Hippocampal formation (tissue), 2 donors: ENCODE data around the gene OR4S2.

Source experiments
- DNase-seq, 2 donors: peaks; one replicate each; lab custom pipeline; 2025; lab: John Stamatoyannopoulos, UW

Gene OR4S2

GRCh38 chr11:55648027-55648426 is at the start of gene OR4S2:
OR4S2 (plus strand) TSS chr11:55648327; CDS start chr11:55650904, 2,577 bp downstream.
- no peak for DNase-seq

GRCh38 chr11:55607545-55607944 is 40.6 kb upstream of the OR4S2 start, which contains the start of gene OR4C11:
OR4C11 (minus strand) TSS chr11:55607645; CDS start chr11:55604373, 3,272 bp downstream.
- DNase-seq = no peak

DNA sequence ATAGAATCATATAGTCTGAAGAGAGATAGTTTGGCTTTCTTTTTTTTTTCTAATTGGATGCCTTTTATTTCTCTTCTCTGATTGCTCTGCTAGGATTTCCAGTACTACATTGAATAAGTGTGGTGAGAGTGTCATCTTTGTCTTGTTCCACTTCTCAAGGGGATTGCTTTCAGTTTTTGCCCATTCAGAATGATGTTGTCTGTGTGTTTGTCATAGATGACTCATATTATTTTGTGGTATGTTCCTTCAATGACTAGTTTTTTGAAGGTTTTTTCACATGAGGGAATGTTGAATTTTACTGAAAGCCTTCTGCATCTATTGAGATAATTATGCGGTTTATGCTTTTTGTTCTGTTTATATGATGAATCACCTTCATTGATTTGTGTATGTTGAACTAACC is 23.6 kb upstream of the OR4S2 start:
- no peak for DNase-seq

GRCh38 chr11:55634813-55635212 is 13.3 kb upstream of the OR4S2 start, which contains the start of gene OR4P4:
OR4P4 (plus strand) TSS chr11:55635113.
- no peak for DNase-seq

DNA sequence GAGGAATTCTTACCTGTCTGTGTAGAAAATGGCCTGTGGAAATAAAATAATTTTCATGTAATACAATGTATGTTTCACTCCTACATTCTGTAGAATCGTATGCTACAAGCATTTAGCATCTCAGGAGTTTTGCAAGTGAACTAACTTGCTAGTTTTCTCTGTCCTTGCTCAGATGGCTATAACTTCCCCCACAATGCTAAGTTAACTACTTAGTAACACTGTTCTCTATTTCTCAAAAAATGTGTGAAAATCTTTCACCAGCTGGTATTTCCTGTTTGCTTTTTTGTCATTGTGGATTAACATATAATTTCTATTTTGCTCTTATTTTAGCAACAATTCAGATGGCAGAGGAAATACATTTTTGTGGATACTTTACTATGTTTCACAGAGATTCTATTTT is 4.4 kb downstream of the OR4S2 start:
- DNase-seq = no peak

- DNase-seq = no peak
These were observed 7.0 kb downstream of the OR4S2 start for GRCh38 chr11:55655096-55655495.

DNA sequence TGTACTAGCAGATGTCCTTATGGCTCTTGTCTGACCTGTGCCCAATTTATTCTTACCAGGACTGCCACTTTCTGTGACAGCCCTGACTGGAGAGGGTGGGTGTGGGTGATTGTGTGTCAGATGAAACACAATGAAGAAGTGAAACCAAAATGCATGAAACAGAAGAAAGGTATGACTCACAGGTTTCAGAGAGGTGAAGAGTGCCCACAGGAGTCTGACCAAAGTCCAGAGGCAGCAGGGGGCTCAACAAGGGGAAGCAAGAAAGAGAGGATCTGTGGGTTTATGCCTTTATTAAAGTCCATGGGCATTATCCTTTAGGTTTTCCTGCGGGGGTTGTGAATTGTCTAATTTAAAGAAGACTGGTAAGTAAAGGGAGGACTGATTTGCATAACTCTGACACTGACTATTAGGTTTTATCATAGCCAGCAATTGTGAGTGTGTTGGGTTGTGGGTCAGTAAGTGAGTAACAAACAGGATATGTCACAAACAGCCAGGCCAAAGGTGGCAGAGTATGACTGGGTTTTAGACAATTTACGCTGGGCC is 10.0 kb downstream of the OR4S2 start:
- DNase-seq = no peak

DNA sequence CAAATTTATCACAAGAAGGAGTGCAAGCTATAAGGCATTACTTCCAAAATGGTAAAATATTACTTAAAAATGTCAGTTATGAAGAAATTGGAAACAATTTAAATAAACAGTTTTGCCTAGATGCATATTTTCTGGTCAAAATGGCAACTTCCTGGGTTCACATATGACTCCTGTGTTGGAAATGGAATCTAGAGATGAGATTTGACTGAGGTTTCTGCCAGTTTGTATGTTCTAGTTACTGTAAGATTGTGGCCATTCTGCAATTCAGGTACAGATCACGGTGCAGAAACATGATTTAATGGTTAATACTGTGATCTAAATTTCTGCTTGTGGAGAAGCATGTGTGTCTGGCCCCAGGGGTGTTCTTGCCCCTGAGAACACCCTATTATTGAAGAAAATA is 10.5 kb downstream of the OR4S2 start:
- no peak for DNase-seq

GRCh38 chr11:55661901-55662300 is 13.8 kb downstream of the OR4S2 start, which contains the start of gene OR4C6:
OR4C6 (plus strand) TSS chr11:55662201; CDS start chr11:55665167, 2,966 bp downstream.
- DNase-seq = no peak

DNA sequence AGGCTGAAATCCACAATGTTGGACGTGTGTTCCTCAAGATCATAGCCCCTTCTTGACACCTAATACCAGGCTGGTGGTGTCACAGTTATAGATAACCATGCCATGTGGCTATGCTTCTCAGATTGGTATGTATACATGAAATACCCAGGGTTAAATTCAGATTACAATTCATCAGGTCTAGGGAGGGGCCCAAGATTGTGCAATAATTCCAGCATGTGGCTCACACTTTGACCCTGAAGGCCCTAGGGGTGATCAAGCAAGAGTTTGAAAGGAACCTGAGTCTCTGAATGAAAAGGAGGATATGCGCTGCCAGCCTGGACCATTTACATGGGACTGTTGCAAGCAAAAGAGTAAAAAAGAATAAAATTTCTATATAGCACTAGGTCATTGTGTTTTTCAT is 21.2 kb downstream of the OR4S2 start:
- no peak for DNase-seq

- no peak for DNase-seq
These were observed 25.7 kb downstream of the OR4S2 start for GRCh38 chr11:55673860-55674259.

DNA sequence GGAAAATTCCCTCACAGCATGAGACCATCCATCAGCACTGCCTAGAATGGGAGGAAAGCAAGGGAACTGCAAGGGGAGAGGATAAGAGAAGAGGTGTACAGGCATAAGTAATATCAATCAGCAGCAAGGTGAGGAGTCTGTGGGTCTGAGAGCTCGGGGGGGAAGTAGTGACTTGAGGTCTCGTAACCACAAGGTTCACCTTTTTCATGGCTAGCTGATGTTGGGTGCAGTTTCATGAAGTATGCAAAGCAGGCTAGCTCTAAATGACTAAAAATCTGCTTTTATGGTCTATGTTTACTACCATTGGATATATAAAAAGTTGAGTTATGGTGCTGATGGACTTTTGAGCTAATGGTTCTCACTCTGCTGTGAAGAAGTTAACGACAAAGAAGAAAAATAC is 49.7 kb downstream of the OR4S2 start:
- DNase-seq = no peak

GRCh38 chr11:55701429-55701828 is 53.3 kb downstream of the OR4S2 start:
- no peak for DNase-seq
